NCI-H1417 (cell line): ENCODE results near the gene NXT1.
"Not testable (repeated sequence)": the region's sequence is repeated elsewhere in the genome, so short reads cannot be mapped to it uniquely, and the experiment has no call there.

Experiments
- DNase-seq, 3 experiments: peaks; one replicate each; lab custom pipeline; 2025; lab: John Stamatoyannopoulos, UW

The NXT1 gene

GRCh38 chr20:23331450-23332350, 18.9 kb upstream of the NXT1 start:
- DNase-seq = no peak

GRCh38 chr20:23332467-23332866, 18.1 kb upstream of the NXT1 start:
- DNase-seq = no peak

- DNase-seq = no peak
Measured at GRCh38 chr20:23334111-23334510, 16.5 kb upstream of the NXT1 start.

- DNase-seq = no peak
Measured at GRCh38 chr20:23335521-23335920, 15.1 kb upstream of the NXT1 start.

GRCh38 chr20:23336476-23336875, 14.1 kb upstream of the NXT1 start:
- no peak for DNase-seq

- peak in 2 of 3 experiments; percentile 7 to 52 for DNase-seq
Measured at GRCh38 chr20:23337312-23337711, 13.3 kb upstream of the NXT1 start.

GRCh38 chr20:23339986-23340385, 10.6 kb upstream of the NXT1 start:
- no peak for DNase-seq

GRCh38 chr20:23340524-23340923, 10.1 kb upstream of the NXT1 start:
- peak; percentile 9 to 91 (median 75) for DNase-seq

GRCh38 chr20:23341073-23341472, 9.5 kb upstream of the NXT1 start:
- no peak for DNase-seq

GRCh38 chr20:23343590-23343989, 7.0 kb upstream of the NXT1 start:
- no peak for DNase-seq

GRCh38 chr20:23344336-23344735, 6.3 kb upstream of the NXT1 start:
- no peak for DNase-seq

- DNase-seq = no peak
Measured at GRCh38 chr20:23346002-23346401, 4.6 kb upstream of the NXT1 start.

- no peak for DNase-seq
Measured at GRCh38 chr20:23347791-23348190, 2.8 kb upstream of the NXT1 start.

GRCh38 chr20:23348510-23348909, 2.1 kb upstream of the NXT1 start:
- not testable (repeated sequence) for DNase-seq

- DNase-seq = no peak
Measured at GRCh38 chr20:23349338-23350195, 1.0 kb upstream of the NXT1 start.

GRCh38 chr20:23350904-23351838, 580 bp downstream of the NXT1 start:
- DNase-seq = peak; percentile 7 to 82 (median 71)

GRCh38 chr20:23356203-23356602, 5.6 kb downstream of the NXT1 start:
- DNase-seq = no peak

GRCh38 chr20:23357767-23358562, 7.4 kb downstream of the NXT1 start:
- peak; percentile 95 to 100 (median 100) for DNase-seq

GRCh38 chr20:23358563-23358906, 7.9 kb downstream of the NXT1 start:
- no peak for DNase-seq

- DNase-seq = peak in 1 of 3 experiments; percentile 49
Measured at GRCh38 chr20:23358923-23359593, 8.5 kb downstream of the NXT1 start.
